Right ventricle myocardium inferior (tissue), 1 donor: ENCODE data around the gene LGALSL. TPM values are rescaled to one million over a fixed set of nuclear protein-coding genes. Genes with fewer than 3 reads are reported as not detected.

Experiments
- ATAC-seq: fragments of 200-7000 bp; cut with Tn5 transposase; one replicate; pipeline ENCODE4 v1.9.1; 2020; ENCODE audit warnings: mild to moderate bottlenecking, moderate library complexity
- DNase-seq: peaks from one replicate; pipeline ENCODE4 v3.0.0; 2021; ENCODE audit errors: missing footprints
- intact Hi-C: fragments of 100-400 bp; cut with DNase I; formaldehyde crosslinking; loops from one replicate; pipeline ENCODE4 v1.11.0; 2022
- total RNA-seq: library from RNA; stranded (reverse); fragmentation: NEBNext Ultra II Directional; extraction: Animal tissue kit (Norgen Biotek cat#: 25700); gene quantifications from one replicate; pipeline ENCODE4 v1.2.1, GENCODE V29; 2021
- donor health status: DM: no; HTN: yes; CAD: no; lungs with severe emphysema.

Gene LGALSL
- total RNA-seq, 1 donor from 2014 or later, result 6.6 TPM

GRCh38 chr2:64466478-64467085 is 12.6 kb downstream of the LGALSL start:
- ATAC-seq (no peak), DNase-seq (no peak)
- intact Hi-C loops, result no loop called here

GRCh38 chr2:64467096-64467843 is 13.3 kb downstream of the LGALSL start:
- intact Hi-C loops, result no loop called here
- peak; percentile 80 for DNase-seq
- peak; percentile 54 for ATAC-seq

GRCh38 chr2:64469261-64469660 is 15.3 kb downstream of the LGALSL start:
- intact Hi-C loops, result no loop called here
- no peak for ATAC-seq
- DNase-seq, result no peak

DNA sequence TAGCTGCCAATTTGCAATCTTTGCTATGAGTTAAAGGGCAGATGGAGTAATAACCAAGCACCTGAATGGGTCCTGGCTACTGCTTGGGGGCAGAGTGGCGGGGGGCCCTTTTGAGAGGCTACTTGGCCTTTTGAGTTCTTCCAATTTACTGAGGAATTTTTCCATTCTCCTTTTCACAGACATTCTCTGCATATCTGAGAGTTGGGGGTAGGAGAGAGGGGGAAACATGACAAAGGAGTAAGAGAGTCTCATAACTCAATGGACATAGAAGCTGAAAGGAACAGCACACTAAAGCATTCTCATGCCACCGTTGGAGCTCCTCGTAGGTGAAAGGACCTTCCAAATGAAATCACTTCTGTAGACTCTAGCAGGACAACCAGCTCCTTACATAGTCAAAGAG is 16.1 kb downstream of the LGALSL start:
- ATAC-seq (no peak), DNase-seq (no peak)
- intact Hi-C loops, result no loop called here

GRCh38 chr2:64470766-64471295 is 16.9 kb downstream of the LGALSL start:
- ATAC-seq (no peak), DNase-seq (no peak)
- intact Hi-C loops, result no loop called here

DNA sequence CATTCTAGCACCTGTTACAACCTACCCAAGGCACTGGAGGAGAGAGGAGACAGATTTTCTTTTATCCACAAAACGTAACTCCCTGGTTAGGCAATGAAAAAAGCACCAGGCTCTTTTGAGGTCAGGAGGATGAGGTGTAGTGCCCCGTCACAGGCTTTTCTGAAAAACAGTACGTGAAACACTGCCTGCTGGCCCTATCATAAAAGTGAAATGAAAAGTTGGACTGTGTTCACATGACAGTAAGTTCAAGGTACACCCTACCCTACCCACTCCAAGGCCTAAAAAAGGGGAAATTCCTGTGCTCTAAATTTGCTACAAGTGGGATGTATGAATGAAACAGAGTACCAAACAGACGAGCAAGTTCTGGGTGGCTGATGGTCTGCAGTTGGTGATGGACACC is 17.6 kb downstream of the LGALSL start:
- DNase-seq (no peak), ATAC-seq (no peak)
- intact Hi-C loops, result no loop called here

DNA sequence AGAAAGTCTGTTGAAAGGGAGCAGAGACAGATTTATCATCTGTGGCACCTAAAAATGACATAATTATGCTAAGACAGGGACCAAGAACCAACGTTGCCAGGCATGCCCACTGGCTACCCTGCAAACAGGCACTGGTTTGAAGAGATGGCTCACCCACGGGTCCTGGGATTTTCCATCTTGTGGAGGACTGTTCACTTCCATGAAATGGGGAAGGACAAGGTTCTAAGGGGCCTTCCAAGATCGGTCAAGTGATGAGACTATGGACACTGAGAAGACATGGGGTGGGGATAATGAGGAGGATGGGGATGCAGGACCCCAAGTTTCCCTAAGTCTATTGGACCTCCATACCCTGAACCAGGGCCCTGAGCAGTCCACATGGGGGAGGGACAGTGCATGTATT is 18.9 kb downstream of the LGALSL start:
- no peak for ATAC-seq

GRCh38 chr2:64474121-64474571 is 20.2 kb downstream of the LGALSL start:
- ATAC-seq, result no peak
- intact Hi-C loops, result no loop called here
- DNase-seq, result no peak

More for the DNA sequence above, 18.9 kb downstream of the LGALSL start:
- no peak for DNase-seq
- intact Hi-C loops, result no loop called here

DNA sequence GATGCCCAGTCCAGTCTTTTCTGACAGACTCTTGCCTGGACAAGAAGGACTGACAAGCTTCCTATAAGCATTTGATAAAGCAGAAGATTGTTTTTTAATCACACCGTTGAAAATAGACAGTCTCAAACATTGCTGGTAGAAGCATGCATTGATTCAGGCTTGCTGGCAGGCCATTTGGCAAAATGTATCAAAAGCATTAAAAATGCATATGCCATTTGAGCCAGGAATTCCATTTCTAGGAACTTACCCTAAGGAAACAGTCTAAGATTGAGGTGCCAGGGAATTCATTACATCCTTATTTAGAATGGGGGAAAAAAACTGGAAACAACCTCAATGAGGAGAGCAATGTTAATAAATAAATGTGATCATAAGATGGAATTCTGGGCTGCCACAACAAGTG is 20.7 kb downstream of the LGALSL start:
- DNase-seq (no peak), ATAC-seq (no peak)
- intact Hi-C loops, result no loop called here

DNA sequence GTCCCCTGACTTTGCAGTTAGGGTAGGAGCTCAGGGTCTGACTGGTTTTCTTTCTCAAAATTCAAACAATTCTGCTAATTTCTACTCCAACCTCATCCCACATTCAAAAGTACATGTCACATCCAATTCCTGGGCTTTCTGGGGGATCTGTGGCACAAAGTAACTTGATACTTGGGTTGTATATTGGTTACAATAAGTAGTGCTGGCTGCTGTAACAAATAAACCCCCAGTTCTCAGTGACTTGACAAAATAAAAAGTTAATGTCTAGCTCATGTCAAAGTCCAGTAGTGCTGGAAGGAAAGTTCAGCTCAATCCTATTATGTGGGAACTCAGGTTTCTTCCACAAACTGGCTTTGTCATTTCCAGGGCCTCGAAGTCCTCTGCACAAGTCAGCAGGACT is 23.1 kb downstream of the LGALSL start:
- no peak for DNase-seq
- intact Hi-C loops, result no loop called here
- ATAC-seq, result no peak

- no peak for ATAC-seq
- intact Hi-C loops, result no loop called here
These were observed 24.0 kb downstream of the LGALSL start for GRCh38 chr2:64477979-64478378.

DNA sequence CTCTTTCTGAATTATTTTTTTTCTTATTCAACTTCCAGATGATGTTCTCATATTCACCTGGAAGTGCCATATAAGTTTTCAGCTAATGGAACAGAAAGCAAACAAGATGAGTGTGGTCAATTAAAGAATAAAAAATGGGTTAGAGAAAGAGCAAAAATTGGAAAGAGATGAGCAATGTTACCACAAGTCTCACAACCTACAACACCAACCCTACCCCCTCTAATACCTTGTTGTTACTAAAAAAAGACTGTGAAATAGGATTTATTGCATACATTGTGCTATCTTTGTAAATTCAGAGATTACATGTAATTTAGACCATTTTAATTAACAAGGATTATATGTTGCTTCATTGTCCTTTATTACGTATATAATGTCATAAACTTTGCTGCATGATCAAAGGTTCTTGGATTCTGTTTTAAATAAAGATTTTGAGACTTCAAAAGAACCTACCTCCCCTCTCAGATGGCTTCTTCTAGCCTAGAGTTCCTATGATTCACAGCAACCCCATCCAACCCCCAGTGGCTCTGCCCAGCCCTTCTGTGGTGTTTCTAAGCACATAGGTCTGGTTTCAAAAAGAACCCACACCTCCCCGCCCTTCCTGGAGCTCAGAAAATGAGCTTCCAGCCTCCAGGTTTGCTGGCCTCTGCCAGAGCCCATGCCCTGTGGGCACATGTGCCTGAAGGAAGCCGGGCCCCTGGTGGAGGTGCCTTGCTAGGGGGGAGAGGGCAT is 24.7 kb downstream of the LGALSL start:
- intact Hi-C loops, result no loop called here
- no peak for ATAC-seq

More at GRCh38 chr2:64477979-64478378, 24.0 kb downstream of the LGALSL start:
- DNase-seq, result no peak

DNA sequence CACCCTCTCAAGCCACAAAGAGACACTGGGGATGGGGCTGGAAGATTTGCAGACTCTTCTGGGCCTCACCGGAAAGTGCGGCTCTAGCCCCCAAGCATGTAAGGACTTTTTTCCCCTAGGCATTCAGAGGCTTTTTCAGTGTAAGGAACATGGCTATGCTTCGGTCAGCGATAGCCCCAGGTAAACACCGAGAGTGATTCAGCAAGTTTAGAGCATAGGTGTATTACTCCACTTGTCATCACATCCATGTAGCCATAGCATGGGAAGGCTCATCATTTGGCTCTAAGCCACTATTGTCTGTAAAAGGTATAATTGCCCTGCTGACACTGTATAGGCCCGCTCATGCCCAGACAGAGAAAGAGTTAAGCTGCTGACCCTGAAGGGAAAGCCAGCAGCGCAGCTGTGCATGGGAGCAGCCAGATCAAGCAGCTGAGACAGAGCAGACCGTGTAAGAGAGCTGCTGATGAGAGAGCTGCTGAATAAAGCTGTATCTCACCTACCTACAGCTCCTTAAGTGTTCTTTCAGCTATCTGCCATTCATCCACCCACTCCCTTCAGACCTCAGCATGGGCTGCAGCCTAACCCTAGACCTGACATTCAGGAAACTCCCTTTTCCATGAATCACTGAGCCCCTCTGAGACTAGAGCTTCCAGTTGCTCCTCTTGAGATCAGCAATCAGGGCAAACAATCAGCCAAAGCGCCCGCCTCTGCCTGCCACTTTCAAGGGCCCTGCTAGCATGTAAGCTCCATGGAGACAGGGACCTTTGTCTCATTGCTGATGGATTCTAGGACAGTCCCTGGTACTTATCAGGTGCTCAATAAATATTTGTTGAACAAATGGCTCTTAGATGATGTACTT is 25.5 kb downstream of the LGALSL start:
- no peak for DNase-seq
- ATAC-seq, result no peak
- intact Hi-C loops, result no loop called here

More for the DNA sequence above, 24.7 kb downstream of the LGALSL start:
- DNase-seq, result no peak

DNA sequence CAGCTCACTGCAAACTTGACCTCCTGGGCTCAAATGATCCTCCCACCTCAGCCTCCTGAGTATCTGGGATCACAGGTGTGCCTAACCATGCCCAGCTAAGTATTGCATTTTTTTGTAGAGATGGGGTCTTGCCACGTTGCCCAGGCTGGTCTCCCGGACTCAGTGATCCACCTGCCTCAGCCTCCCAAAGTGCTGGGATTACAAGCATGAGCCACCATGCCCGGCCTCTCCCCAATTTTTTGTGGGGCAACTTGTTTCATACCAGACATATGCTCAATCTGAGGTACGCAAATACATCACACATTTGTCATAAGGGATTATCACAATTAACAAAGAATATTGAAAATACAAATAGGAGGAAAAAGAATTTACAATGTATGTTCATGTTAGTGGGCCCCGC is 27.7 kb downstream of the LGALSL start:
- DNase-seq, result no peak
- intact Hi-C loops, result no loop called here
- no peak for ATAC-seq

DNA sequence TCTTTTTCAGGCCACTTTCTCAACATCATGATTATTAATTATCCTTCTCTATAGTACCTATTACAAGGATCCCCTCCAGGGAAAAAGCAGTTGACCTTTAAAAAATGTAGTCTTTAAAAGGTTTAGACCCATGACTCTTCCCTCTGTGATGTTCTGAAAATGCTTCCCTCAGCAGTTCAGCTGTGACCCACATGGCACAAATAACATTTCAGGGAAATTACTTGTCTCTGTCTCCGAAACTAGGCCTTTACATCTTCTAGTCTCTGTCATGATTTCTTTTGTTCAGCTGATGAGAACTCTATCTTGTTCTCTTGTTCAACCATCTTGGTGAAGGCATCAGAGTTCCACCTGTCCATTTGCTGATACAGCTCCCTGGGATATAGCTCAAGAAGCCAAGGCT is 28.3 kb downstream of the LGALSL start:
- intact Hi-C loops, result no loop called here
- ATAC-seq (no peak), DNase-seq (no peak)

GRCh38 chr2:64482765-64483504 is 29.0 kb downstream of the LGALSL start:
- intact Hi-C loops, result no loop called here
- ATAC-seq (no peak), DNase-seq (no peak)

GRCh38 chr2:64485331-64485730 is 31.4 kb downstream of the LGALSL start:
- intact Hi-C loops, result loop anchor here (5.0 kb wide), 1 partner anchor 433 kb away; no protein-coding TSS in a partner anchor
- DNase-seq, result no peak
- no peak for ATAC-seq

DNA sequence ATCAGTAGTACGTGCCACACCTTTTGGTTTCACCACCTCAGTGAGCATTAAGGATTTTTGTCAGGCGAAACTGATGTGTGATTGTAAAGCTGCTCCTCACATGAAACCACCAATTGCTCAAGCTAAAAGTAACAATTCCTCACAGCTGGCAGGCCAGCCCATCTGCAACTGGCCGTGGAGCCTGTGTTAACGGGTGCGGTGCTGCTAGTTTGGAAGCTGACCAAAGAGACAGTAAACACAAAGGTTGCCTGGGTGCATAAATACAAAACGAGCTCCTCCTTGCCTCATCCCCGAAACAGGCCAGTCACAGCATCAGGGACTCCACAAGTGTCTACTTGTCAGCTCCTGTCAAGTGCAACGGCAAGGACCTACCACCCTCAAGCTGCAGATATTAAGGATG is 32.0 kb downstream of the LGALSL start:
- ATAC-seq, result peak; percentile 76
- intact Hi-C loops, result loop anchor here (5.0 kb wide), 1 partner anchor 434 kb away; no protein-coding TSS in a partner anchor
- no peak for DNase-seq
